GM18870 (cell line): ENCODE data around the gene SORBS2.

ENCODE experiments used
- ATAC-seq: cut with Tn5 transposase; IDR thresholded peaks from one replicate; pipeline ENCODE4 v1.9.1; 2021; ENCODE audit warnings: moderate library complexity; ENCODE audit not compliant: unreplicated experiment

The SORBS2 gene

DNA sequence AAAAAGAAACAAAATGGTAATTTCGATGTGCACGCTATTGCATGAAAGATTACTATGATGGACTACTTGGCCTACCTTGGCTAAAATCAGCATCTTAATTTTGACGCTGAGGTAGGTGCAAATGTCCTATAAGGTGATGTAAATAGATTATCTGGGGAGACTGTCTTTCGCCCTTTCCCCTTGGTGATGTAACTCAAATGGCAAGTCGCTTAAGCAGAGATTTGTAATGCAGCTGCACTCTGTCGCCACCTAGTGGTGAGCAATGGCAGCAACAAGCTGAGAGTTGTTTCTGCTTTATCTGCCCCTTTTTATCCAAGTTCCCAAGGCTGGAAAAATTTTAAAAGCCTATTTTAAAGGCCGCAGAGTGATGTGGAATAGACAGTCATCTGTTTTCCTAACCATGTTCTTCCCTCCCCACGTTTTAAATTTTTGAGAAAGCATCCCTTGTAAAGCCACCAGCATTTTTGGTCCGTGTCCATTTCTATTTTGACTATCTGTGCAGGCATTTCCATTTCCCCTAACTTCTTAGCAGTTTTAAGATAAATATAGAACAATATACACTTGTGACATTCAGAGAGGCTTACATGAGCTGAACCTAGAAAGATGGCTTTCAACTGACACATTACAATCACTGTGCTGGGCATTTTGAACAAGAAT is 214.3 kb downstream of the SORBS2 start:
- no peak for ATAC-seq

DNA sequence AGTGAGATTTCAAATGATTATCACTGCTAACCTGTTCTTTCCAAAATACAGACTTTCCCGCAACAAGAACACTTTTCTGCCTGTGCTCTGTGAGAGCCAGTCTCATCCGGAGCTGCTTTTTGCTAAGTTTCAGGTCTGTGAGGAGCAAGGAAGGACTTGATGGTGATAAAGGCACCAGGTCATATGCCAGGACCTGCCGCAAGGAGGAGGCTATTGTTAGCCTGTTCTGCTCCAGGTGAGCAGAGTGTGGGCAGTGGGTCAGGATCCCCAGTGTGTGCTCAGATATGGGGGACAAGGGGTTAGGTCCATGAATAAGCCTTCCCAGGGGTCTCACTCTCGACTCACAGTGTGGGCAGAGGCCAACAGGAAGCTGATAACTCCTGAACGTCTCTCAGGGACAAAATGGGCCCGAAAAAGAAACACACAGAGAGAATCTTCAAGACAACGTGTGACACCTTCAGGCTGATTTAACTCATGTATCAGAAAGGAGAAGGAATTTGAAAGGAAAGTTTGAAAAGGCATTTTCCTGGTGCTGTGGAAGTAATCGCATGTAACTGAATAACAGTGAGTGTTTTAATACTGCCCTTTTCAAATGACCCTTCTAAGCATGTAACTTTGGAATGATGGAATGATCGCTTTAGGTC is 219.0 kb downstream of the SORBS2 start:
- ATAC-seq: no peak

DNA sequence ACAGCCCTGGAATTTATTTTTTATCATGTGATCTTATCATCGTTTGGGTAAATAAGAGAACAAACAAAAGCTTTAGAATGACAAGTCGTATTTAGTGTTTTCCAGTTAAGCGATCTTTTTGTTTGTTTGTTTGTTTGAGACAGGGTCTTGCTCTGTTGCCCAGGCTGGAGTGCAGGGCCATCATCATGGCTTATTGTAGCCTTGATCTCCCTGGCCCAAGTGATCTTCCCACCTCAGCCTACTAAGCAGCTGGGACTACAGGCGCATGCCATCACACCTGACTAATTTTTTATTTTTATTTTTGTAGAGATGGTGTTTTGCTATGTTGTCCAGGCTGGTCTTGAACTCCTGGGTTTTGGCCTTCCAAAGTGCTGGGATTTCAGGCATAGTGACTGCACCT is 219.6 kb downstream of the SORBS2 start:
- ATAC-seq: no peak

DNA sequence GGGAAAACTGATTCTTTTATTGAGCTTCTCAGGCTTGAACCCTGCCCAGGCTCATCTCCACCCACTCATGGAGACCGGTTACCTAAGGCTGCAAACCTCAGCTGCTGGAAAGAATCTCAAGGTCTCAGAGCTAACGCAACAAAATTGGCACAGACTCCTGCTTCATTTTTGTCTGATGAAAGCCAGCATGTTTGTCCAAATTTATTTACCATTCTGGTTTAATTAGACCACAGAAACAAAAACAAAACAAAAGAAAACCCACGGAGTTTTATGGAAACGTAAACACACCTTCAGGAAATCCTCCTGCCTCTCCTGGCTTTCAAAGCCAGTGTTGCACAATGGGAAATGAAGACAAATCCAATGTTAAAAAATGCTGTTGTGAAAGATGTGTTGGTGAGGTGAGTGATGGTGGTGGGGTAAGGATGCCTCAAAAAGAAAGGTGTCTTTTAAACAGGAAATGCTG is 220.3 kb downstream of the SORBS2 start:
- ATAC-seq: no peak

DNA sequence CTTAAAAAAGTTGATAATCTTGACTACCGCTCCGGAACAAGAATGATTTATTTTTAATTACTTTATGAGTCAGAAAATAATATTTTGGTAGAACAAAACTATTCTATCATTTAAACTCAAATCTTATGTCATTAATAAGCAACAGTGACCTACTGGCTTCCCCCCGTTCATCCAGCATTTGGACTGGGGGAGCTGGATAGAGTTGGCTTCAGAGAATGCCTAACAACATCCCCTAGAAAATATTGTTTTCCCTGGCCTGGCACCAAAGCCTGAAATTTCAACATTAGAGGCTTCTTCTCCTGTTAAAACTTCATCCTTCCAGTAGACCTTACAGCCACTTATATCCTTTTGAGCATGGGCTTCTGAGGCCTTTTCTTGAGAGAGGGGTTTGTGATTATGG is 221.0 kb downstream of the SORBS2 start:
- ATAC-seq: no peak

DNA sequence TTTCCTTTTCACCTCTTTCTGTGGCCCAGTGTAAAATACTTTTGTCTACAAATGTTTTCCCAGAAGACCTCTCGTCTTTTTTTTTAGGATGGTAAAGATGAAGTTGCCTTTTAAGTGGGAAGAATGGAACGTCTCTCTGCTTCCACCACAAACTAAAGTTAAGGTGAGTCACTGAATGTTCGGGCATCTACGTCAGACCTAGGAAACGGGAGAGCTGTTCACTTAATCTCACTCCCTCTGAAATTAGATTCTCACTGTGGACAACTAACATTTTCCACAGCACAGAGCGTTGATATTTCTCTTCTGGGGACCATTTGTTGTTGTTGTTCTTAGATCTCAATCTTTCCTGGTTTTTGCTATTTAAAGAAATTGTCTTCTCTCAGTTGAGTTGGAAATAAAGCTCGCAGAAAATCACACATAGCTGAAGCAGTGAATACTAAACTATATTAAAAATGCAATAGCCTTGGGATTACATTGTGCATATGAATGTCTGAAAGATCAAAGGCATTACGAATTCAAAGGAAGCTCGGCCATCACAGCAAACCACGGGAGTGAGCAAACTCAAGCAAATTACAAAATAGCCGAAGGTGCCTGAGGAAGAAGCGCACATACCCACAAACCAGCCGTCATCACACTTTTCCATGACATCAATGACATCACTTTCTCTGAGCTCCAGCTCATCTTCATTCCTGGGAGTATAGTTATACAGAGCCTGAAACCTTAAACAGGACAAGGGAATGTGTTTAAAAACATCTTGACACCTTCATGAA is 222.7 kb downstream of the SORBS2 start:
- no peak for ATAC-seq

DNA sequence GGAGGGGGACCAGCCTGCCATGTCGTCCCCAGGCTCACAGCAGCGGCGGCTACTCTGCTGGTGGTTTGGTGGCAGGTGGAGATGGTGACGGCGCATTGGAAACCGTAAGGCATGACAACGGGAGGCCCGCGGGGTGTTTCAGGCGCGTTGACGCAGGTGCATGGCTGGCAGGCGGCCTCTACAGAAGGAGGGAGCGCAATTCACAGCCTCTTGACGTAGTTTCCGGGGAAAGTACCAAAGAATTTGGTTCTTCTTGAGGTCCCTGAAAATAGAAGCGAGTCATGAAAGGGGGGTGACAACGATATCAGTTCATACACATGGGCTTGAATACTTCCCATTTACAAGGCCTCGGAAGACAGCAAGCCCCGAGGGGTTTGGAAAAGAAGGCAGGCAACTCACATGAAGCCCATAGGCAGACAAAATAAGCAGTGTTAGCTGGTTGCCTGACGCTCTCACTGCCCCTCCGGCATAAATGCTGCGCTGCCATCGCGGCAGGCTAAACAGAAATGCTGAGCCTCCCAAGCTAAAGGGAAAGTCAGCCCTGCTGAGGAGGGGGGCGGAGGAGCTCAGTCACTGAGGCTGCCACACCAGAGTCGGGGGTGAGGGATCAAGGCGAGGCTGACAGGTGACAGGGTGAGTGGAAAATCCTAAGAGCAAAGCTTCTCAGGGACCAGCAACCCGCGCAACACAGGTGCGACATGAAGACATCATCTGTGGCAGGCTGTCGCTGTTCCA is 224.4 kb downstream of the SORBS2 start:
- ATAC-seq: peak; percentile 92

DNA sequence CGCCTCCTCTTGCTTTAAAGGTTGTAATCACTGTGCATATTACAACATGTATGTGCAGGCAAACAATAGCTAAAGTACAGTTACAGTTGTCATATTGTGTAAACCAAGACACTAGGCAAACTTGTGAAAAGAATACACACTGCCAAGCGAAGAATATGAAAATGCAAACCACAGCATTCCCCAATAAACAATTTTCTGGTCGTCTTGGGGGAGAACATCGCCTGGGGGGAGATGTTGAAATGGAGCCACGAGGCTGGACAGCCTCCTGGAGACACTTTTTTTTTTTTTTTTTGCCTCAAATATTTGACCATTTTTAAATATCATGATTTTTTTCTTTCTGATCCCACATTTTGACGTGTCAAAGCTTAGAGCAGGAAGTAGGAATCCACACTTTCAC is 225.0 kb downstream of the SORBS2 start:
- ATAC-seq: no peak

DNA sequence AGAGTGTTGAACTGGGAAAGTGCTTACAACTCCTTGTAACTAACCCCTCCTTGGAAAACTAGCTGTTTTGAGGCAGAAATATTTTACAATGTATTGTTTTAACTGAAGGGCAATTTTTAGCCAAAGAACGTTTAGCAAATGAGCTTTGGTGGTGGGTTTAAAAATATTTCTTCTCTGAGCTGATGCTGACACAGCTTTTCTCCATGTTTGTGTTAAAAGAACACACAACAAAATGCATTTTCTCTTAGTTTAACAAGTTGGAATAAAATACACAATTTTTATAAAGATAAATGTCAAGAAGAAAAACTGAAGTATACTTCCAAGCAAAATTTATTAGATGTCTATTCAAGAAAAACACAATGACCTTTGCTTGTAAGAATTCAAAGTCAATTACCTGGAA is 226.8 kb downstream of the SORBS2 start:
- ATAC-seq: no peak

DNA sequence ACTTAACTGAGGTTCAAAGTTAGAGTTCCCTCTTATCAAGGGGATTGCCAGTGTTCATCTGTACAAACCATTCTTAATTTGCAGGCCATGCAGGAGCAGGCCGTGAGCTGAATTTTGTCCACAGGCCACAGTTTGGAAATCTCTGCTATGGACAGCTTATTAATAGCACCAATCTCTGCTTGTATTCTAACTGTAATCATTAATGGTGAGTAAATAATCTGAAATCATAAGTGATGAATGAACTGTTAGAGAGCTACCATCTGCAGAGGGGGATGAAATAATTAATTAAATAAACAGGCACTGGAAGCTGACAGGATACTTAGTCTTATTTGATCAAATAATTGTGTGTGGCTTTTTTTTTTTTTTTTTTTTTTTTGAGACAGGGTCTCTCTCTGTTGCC is 228.2 kb downstream of the SORBS2 start:
- no peak for ATAC-seq

DNA sequence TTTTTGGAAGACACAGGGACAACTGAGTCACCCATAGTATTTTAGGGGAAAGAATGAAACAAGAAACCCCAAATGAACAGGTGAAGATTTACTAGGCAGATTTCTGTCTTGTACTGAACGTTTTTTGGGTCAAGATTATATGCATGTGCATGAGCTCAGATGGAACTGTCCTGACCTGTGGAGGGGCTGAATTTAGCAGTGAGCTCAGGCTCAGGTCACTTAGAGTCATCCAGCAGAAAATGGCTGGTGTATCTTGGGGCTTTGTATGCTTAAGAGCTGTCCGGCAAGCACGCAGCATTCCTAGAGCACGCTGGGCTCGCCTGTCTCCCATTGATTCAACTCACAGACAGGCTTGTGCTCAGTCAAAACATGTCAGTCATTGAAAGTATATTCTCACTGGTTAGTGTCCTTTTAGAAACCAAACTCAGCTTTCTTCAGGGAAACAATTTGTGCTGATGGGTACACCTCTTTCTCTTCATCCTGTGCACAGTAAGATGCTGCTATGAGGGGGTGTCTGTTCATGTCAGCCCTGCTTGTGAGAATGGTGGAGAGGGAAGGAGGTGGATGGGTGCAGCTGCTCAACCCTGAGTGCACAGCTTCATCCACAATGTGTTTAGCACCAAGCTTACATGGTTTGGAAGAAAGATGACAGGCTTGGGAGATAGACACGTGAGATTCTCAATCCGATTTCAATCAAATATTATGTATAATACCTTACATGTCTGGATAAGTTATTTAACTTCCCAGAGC is 229.2 kb downstream of the SORBS2 start:
- ATAC-seq: no peak

DNA sequence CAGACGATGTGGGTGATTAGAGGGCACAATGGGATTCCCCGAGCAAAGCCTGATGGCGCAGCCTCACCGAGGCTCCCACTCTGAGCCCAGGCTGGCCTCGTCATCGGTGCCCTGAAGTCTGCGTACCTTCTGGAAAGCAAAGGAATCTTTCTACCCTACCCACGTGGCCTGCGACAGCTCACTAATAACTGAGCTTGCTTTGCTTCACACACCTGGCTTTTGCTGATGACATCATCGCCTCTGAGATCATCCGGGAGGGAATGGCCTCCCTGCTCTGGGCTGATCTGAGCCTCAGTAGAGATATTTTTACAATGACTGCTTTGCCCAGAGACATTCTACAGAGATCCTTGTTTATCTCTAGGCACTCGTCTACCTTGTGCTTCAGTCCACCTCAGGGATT is 231.3 kb downstream of the SORBS2 start:
- no peak for ATAC-seq

DNA sequence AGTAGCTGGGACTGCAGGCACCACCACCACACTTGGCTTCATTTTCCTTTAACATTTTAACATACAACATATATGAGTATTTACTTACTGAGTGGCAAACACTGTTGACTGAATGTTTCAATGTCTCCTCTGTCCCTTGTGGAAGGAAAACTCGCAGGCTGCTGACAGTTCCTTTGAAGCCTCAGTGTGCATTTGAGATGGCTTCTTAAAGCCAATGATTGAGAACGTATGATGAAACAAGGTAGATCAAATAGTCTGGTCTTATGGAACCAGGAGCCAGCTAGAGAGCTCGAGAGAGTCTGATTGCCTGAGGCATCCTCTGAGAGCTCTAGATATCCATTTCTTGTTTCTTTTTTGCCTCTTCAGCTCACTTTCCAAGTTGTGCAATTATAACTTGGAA is 233.7 kb downstream of the SORBS2 start:
- ATAC-seq: no peak

DNA sequence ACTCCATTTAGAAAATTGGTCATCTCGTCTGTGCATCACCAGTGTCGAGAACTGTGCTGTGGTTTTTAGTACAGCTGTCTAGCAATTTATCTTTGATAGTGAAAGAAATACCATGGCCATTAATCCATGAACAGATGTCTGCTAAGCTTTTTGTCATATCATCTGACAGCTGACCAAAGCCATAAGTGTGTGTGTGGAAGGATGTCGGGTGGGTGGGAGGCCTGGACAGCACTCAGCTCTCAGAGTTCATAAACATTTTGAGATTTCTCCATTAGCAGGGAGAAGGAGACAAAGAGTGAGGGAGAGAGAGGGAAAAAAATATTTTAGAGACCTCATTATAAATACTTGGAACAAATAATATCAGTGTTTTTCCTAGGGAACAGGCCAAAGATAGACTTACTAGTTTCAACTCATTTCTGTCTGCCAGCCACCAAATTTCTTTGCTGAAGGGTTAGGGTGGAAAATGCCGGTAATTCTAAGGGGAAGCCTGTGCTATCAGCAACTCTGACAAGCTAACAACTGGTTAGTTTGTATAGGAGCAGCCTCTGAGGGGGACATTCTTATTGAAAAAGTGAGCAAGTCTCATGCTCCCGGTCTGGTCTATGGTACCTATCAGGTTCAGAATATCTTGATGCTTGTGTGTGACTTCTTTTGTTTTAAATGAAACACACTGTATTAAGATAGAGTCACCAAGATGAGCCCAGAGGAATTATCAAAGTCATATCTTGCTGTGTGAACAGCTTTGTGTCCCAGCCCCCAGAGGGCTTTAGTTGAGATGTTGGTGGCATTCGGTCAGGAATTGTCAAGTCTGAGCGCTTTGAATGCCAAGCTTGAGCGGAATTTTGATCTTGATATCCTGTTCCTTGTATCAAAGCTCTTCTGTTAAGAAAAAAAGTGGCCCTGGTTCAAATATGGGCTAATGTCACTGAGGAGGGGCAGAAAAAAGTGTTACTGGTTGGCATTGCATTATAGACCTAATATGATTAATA is 234.7 kb downstream of the SORBS2 start:
- ATAC-seq: no peak

DNA sequence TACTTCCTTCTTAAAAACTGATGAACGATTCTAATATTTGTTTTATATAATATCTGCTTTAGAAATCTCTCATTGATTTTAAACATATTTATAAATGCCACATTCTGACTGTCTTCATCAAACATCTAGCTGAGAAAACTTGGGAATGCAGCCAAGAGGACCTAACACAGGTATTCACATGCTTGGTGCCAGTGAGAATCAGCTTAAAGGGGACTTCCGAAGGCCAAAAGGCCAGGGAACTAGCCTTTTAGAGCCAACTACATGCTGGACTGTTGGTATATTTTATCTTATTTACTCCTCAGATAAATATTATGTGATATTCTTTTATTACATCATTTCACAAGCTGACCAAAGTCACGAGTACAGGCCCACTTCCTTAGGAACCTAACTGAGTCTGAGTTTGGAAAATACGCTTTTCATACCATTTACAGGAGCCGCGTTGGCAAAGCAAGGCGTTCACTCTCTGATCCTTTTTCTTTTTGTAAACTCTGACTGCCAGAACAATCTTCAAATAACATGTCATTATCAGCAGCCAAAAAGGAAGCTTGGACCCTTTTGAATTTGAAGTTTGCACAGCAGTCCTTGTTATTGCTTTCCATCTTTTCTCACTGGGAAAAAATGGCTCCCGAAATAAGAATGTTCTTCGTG is 235.6 kb downstream of the SORBS2 start:
- ATAC-seq: no peak

DNA sequence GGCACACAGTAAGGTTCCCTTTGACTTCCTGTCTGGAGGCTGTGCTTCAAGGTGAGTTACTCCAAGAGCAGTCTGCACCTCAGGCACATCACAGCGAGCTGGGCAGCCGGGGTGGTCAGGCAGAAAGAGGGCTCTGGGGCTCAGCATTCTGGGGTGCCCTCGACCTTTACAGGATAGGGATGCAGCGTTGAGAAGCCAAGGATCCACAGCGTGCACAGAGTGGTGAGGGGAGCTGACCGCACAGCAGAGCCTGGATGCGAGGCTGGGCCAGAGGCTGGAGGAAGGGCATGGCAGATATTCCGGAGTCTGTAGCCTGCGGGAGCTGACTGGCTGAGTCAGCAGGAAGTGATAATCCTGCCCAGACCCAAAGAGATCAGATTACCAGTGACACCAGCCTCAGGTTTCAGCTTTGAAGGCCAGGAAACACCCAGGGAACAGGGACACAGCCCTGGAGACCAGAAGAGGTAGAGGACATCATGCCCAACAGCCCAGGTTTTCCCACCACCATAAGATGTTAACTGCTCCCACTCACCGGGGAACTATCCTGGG is 238.3 kb downstream of the SORBS2 start:
- no peak for ATAC-seq

DNA sequence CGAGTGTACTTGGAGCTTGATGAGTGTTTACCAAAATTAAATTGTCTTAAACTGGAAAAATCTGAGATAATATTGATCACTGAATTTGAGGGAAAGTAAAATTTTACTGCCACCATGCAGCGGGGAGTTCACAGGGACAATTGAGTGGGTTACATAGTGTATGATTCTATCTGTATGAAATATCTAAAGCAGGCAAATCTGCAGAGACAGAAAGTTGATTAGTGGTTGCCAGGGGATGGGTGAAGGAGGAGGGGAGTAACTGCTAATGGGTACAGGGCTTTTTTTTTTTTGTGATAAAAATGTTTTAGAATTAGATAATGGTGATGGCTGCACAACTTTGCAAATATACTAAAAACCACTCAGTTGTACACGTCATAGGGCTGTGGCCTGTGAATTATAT is 241.3 kb downstream of the SORBS2 start:
- no peak for ATAC-seq
